ENCODE results near the gene CDH23.

Gene CDH23

DNA sequence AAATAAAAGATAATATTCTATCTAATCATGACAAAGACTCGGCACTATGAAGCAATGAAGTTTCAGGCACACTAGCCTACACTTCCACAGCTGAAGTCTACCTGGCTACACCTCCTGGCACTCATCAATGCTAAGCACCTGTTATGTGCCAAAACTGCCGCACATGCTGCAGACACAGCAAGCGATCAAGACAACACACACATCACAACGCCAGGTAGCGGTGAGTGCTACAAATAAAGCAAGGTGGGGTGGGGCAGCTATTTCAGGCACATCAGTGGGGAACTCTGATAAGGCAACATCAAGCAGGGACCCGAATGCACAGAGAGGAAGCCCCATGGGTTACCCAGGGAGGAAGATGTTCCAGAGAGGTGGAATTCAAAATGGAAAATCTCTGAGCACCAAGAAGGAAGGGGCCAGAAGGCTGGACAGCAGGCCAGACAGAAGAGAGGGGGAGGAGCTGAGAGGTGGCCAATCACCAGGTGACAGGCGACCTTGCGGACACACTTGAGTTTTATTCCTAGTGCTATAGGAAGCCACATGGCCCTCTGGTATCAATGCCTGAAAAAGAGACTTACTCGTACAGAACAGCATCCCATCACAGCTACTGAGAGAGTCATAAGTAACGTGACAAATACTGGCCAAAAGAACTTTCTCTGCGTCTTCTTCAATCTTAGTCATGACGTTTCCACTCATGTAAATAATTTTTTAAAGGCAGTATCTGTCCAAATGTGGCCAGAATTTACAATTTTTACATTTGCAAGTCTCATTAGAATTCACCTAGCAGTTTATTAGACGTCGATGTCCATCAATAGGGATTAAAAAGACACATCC, 446.4 kb downstream of the CDH23 start:
- in situ Hi-C loops (cut with HindIII; ENCODE audit: low sequenced_read_pairs) = no loop called here
- H3K4me3 ChIP-seq (ENCODE audit: low read depth, low read length) = no peak overlapping the region
- no peak for DNase-seq (ENCODE audit: low read depth)
- TF ChIP-seq, protein P1, sequence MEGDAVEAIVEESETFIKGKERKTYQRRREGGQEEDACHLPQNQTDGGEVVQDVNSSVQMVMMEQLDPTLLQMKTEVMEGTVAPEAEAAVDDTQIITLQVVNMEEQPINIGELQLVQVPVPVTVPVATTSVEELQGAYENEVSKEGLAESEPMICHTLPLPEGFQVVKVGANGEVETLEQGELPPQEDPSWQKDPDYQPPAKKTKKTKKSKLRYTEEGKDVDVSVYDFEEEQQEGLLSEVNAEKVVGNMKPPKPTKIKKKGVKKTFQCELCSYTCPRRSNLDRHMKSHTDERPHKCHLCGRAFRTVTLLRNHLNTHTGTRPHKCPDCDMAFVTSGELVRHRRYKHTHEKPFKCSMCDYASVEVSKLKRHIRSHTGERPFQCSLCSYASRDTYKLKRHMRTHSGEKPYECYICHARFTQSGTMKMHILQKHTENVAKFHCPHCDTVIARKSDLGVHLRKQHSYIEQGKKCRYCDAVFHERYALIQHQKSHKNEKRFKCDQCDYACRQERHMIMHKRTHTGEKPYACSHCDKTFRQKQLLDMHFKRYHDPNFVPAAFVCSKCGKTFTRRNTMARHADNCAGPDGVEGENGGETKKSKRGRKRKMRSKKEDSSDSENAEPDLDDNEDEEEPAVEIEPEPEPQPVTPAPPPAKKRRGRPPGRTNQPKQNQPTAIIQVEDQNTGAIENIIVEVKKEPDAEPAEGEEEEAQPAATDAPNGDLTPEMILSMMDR (IDR thresholded peaks at IDR 0.05; ENCODE audit: low read depth, low read length, missing control alignments) = no peak

DNA sequence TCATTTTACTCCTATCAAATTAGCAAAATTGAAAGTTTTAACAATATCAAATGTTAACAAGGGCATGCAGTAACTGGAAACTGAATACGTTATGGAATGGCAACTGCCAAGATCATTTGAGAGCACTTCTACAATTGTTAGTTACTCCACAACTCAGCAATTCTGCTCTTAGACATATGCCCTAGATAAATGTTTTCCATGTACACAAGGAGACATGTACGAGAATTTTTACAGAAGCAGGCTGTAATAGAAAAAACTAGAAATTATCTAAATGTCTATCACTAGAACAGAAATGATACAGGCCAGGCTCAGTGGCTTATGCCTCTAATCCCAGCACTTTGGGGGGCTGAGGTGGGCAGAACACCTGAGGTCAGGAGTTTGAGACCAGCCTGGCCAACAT, 447.4 kb downstream of the CDH23 start:
- no peak overlapping the region for H3K4me3 ChIP-seq (ENCODE audit: low read depth, low read length)
- in situ Hi-C loops (cut with HindIII; ENCODE audit: low sequenced_read_pairs) = no loop called here
- no peak for DNase-seq (ENCODE audit: low read depth)
- TF ChIP-seq, protein P1 (IDR thresholded peaks at IDR 0.05; ENCODE audit: low read depth, low read length, missing control alignments) = no peak

DNA sequence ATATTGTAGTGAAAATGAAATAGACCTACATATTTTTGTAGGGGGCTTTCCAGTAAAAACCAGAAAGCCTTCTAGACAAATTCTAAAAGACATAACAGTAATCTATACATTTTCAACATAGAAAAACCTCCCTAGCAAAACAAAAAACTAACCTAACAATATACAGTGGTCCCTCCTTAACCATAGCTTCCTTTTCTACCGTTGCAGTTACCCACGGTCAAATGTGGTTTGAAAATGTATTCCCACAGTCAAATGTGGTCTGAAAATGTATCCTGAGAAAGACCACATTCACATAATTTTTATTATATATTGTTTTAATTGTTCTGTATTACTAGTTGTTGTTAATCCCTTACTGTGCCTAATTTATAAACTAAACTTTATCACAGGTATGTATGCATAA, 448.0 kb downstream of the CDH23 start:
- DNase-seq (ENCODE audit: low read depth) = no peak
- H3K4me3 ChIP-seq (ENCODE audit: low read depth, low read length) = no peak overlapping the region
- TF ChIP-seq, protein P1 (IDR thresholded peaks at IDR 0.05; ENCODE audit: low read depth, low read length, missing control alignments) = no peak
- in situ Hi-C loops (cut with HindIII; ENCODE audit: low sequenced_read_pairs) = no loop called here

DNA sequence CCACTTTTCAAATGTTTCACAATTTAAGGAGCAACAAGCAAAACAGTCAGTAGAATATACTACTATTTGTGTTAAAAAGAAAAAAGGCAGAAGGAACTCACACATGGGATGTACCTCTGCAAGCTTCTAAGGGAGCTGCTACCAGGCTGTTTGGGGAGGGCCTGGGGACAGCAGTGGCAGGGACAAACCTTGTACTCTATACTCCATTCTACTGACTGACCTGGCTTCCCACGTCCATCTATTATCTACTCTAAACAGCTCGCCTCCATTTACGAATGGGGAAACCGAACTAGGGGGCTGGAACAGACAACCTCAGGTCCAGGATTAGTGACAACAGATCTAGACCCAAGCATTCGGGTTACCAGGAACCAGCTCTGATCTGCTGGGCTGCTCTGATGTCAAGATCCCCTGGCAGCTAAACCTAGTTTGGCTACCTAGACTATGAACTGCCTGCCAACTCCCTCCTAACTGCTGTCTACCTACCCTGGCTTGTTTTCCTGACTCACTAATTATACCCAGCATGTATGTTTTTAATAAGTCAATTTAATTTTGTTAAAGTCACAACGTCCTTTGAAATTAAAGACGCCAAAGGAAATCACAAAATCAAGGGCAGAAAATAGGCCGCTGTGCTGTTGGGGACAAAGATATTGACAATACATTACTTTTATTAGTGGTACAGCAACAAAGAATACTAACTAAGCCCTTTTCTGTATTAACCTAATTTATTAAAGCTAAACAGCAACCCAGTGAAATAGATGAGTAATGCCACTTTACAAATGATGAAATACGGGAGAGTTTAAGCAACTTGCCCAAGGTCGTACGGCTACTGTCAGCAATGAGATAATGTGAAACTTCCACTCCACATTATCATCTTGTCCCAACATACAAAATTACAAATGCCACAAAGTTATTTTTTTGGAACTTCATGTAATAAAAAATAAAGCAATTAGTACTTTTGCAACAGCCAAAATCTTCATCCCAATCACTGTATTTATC, 449.0 kb downstream of the CDH23 start:
- in situ Hi-C loops (cut with HindIII; ENCODE audit: low sequenced_read_pairs) = no loop called here
- TF ChIP-seq, protein P1 (IDR thresholded peaks at IDR 0.05; ENCODE audit: low read depth, low read length, missing control alignments) = no peak
- no peak overlapping the region for H3K4me3 ChIP-seq (ENCODE audit: low read depth, low read length)
- DNase-seq (ENCODE audit: low read depth) = no peak

DNA sequence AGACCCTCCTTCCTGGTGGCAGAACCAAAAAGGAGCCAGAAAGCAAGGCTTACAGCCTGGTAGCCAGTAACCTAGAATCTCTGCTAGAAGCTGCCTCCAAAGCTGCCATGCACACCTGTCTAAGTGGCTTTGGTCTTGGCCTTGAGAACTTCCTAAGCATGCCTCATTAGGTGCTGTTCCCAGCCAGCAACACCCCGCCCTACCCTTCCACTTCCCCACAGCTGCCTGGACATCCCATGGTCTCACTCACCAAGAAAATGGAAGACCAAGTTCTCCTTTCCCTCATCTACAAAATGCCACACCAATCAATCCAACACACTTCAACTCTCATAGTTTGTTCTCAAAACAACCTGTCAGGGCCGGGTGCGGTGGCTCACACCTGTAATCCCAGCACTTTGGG, 450.1 kb downstream of the CDH23 start:
- in situ Hi-C loops (cut with HindIII; ENCODE audit: low sequenced_read_pairs) = no loop called here
- TF ChIP-seq, protein P1 (IDR thresholded peaks at IDR 0.05; ENCODE audit: low read depth, low read length, missing control alignments) = no peak
- no peak overlapping the region for H3K4me3 ChIP-seq (ENCODE audit: low read depth, low read length)
- DNase-seq (ENCODE audit: low read depth) = no peak

DNA sequence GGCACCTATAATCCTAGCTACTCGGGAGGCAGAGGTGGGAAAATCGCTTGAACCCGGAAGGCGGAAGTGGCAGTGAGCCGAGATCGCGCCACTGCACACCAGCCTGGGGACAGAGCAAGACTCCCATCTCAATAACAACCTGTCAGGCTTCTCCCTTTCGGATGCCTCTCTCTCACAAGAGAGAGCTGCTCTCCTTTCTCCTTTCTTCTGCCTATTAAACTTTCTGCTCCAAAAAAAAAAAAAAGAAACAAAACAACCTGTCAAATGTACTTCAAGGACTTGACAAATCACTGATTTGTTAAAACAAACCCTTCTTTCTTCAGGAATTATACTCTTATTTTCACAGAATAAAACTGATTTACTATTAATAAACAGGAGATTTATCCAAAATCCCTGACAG, 450.7 kb downstream of the CDH23 start:
- in situ Hi-C loops (cut with HindIII; ENCODE audit: low sequenced_read_pairs) = no loop called here
- TF ChIP-seq, protein P1 (IDR thresholded peaks at IDR 0.05; ENCODE audit: low read depth, low read length, missing control alignments) = no peak
- DNase-seq (ENCODE audit: low read depth) = no peak
- H3K4me3 ChIP-seq (ENCODE audit: low read depth, low read length) = no peak overlapping the region

Data from astrocyte of the cerebellum (primary cell).